K562 (cell line): Measurements from ENCODE around the gene AACS. TPM values are rescaled to one million over a fixed set of nuclear protein-coding genes. Genes with fewer than 3 reads are reported as not detected.

Experiments
- ETV6 ChIP-seq, 3 experiments: fragments of 150-350 bp in 1 of 3; sonication (generic) in 1 of 3; formaldehyde crosslinking in 1 of 3; IDR thresholded peaks; 2 replicates each; pipeline versions ENCODE4 v1.6.1 to v1.8.0; 2014 to 2022; ENCODE audit warnings: borderline replicate concordance in 2 of 3, low read depth in 2 of 3, antibody characterized with exemption in 1 of 3, low read length in 1 of 3, mild to moderate bottlenecking in 1 of 3, missing genetic modification reagents in 1 of 3
- FOXJ3 ChIP-seq: sonication (generic); formaldehyde crosslinking; IDR thresholded peaks from 2 replicates; pipeline ENCODE4 v1.4.0; 2020; ENCODE audit warnings: mild to moderate bottlenecking, missing genetic modification reagents
- KAT2B ChIP-seq: IDR thresholded peaks from one replicate; pipeline ENCODE4 v1.6.1; 2012; ENCODE audit warnings: low read depth, mild to moderate bottlenecking, control low read depth, inconsistent platforms, low read length, moderate library complexity
- MTA2 ChIP-seq: fragments of 450-650 bp; IDR thresholded peaks from 2 replicates; pipeline ENCODE4 v1.6.1; 2016; ENCODE audit warnings: low read depth
- PATZ1 ChIP-seq: fragments of 250-450 bp; sonication (Bioruptor Pico); IDR thresholded peaks from 2 replicates; pipeline ENCODE4 v1.5.0; 2020; ENCODE audit warnings: mild to moderate bottlenecking, borderline replicate concordance
- POLR2H ChIP-seq: IDR thresholded peaks from 2 replicates; pipeline ENCODE4 v1.6.1; 2016; ENCODE audit warnings: missing genetic modification characterization, low read depth, mild to moderate bottlenecking, control low read depth, missing compliant biosample characterization, moderate library complexity
- RBM25 ChIP-seq: fragments of 200-400 bp; formaldehyde crosslinking; IDR thresholded peaks from 2 replicates; pipeline ENCODE4 v1.6.1; 2018; ENCODE audit warnings: low read length, low read depth, moderate library complexity; ENCODE audit not compliant: severe bottlenecking
- RBM39 ChIP-seq: fragments of 200-400 bp; formaldehyde crosslinking; optimal IDR thresholded peaks from 2 replicates; pipeline ENCODE3; 2018; ENCODE audit warnings: low read depth, low read length
- SMARCE1 ChIP-seq: fragments of 450-650 bp; IDR thresholded peaks from 2 replicates; pipeline ENCODE4 v1.7.1; 2016; ENCODE audit warnings: mild to moderate bottlenecking
- TAF7 ChIP-seq: fragments of 450-650 bp; IDR thresholded peaks from 2 replicates; pipeline ENCODE4 v1.6.1; 2016; ENCODE audit warnings: missing genetic modification characterization, missing compliant biosample characterization
- polyA plus RNA-seq, 8 experiments: library from polyadenylated mRNA; depleted of rRNA in 4 of 8; stranded (reverse) in 5 of 8; unstranded in 3 of 8; fragments of >200 nt; fragmentation: Nextera tagmentation in 2 of 8; fragmentation: Illumina TruSeq in 1 of 8; extraction: Ambion mirVana in 2 of 8; extraction: Trizol in 1 of 8; gene quantifications; 2 replicates each; pipeline versions ENCODE4 v1.2.1 to v1.2.3, GENCODE V29; 2011 to 2014; ENCODE audit warnings: inconsistent platforms in 1 of 8, missing spikeins in 1 of 8
- total RNA-seq, 7 experiments: library from RNA; depleted of rRNA in 6 of 7; stranded (reverse); fragments of >200 nt in 6 of 7; fragmentation: Illumina TruSeq in 2 of 7; extraction: Trizol in 2 of 7; gene quantifications; 2 replicates each; pipeline versions ENCODE4 v1.2.1 to v1.2.3, GENCODE V29; 2011 to 2021; ENCODE audit warnings: low replicate concordance in 1 of 7
- TF ChIP-seq, protein P1 (sequence below): fragments of 450-650 bp; IDR thresholded peaks from 2 replicates; pipeline ENCODE4 v1.6.1; 2018; ENCODE audit not compliant: partially characterized antibody
- TF ChIP-seq, protein P2 (sequence below): fragments of 450-650 bp; IDR thresholded peaks from 2 replicates; pipeline ENCODE4 v1.6.1; 2016; ENCODE audit warnings: low read depth, mild to moderate bottlenecking, moderate library complexity

The AACS gene
- total and polyA plus RNA-seq, 9 of the 15 experiments (the other 6 are each of a cell fraction or from before 2014, with no cell fraction given), result 2.4 to 13.0 (median 6.0) TPM

GRCh38 chr12:125065021-125065918, at the start of gene AACS (continued):
- TF ChIP-seq POLR2H (tag) (no peak; the same call in 1 of the 2 replicates), SMARCE1 (no peak), PATZ1 (CRISPR knock-in tag) (no peak), RBM39 (no peak), RBM25 (no peak), FOXJ3 (CRISPR knock-in tag) (no peak), KAT2B (no peak), TAF7 (tag) (no peak), MTA2 (no peak), ETV6 (IDR thresholded peaks at IDR 0.05; ENCODE audit: borderline replicate concordance in 1 of 2, low read depth in 2 of 2, low read length in 1 of 2) (no peak), ETV6 (CRISPR knock-in tag; IDR thresholded peaks at IDR 0.05; ENCODE audit: borderline replicate concordance) (no peak)
- TF ChIP-seq, protein P1, sequence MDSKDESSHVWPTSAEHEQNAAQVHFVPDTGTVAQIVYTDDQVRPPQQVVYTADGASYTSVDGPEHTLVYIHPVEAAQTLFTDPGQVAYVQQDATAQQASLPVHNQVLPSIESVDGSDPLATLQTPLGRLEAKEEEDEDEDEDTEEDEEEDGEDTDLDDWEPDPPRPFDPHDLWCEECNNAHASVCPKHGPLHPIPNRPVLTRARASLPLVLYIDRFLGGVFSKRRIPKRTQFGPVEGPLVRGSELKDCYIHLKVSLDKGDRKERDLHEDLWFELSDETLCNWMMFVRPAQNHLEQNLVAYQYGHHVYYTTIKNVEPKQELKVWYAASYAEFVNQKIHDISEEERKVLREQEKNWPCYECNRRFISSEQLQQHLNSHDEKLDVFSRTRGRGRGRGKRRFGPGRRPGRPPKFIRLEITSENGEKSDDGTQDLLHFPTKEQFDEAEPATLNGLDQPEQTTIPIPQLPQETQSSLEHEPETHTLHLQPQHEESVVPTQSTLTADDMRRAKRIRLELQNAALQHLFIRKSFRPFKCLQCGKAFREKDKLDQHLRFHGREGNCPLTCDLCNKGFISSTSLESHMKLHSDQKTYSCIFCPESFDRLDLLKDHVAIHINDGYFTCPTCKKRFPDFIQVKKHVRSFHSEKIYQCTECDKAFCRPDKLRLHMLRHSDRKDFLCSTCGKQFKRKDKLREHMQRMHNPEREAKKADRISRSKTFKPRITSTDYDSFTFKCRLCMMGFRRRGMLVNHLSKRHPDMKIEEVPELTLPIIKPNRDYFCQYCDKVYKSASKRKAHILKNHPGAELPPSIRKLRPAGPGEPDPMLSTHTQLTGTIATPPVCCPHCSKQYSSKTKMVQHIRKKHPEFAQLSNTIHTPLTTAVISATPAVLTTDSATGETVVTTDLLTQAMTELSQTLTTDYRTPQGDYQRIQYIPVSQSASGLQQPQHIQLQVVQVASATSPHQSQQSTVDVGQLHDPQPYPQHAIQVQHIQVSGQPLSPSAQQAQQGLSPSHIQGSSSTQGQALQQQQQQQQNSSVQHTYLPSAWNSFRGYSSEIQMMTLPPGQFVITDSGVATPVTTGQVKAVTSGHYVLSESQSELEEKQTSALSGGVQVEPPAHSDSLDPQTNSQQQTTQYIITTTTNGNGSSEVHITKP, result no peak
- TF ChIP-seq, protein P2, sequence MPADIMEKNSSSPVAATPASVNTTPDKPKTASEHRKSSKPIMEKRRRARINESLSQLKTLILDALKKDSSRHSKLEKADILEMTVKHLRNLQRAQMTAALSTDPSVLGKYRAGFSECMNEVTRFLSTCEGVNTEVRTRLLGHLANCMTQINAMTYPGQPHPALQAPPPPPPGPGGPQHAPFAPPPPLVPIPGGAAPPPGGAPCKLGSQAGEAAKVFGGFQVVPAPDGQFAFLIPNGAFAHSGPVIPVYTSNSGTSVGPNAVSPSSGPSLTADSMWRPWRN, result no peak
- TF ChIP-seq, all 486 proteins: peak for 47
